Fibroblast of lung (primary cell): ENCODE results near the gene NFATC3. TPM values are rescaled to one million over a fixed set of nuclear protein-coding genes. Genes with fewer than 3 reads are reported as not detected.

Source experiments
- DNase-seq, 2 donors: peaks; one replicate each; pipeline versions ENCODE4 v3.0.0 to v3.0.0-alpha.2; 2010; ENCODE audit warnings: low read depth in 2 of 2
- H2AFZ ChIP-seq: 2 replicates; pipeline ENCODE4 v1.5.1; 2012; ENCODE audit warnings: low read length, control low read depth, inconsistent platforms
- H3K27ac ChIP-seq: 2 replicates; pipeline ENCODE4 v1.5.1; 2011; ENCODE audit warnings: low read length, control low read depth; ENCODE audit not compliant: insufficient read depth
- H3K27me3 ChIP-seq: 2 replicates; pipeline ENCODE4 v1.5.1; 2011; ENCODE audit warnings: mild to moderate bottlenecking, low read length; ENCODE audit not compliant: control insufficient read depth, insufficient read depth
- H3K36me3 ChIP-seq: 2 replicates; pipeline ENCODE4 v1.5.1; 2011; ENCODE audit warnings: low read length; ENCODE audit not compliant: control insufficient read depth, insufficient read depth
- H3K4me1 ChIP-seq: 2 replicates; pipeline ENCODE4 v1.5.1; 2011; ENCODE audit warnings: low read length; ENCODE audit not compliant: control insufficient read depth, insufficient read depth; ENCODE audit errors: extremely low read depth
- H3K4me2 ChIP-seq: 2 replicates; pipeline ENCODE4 v1.5.1; 2011; ENCODE audit warnings: low read length, control low read depth; ENCODE audit not compliant: insufficient read depth; ENCODE audit errors: extremely low read depth
- H3K4me3 ChIP-seq, 4 experiments: fragments of 200-600 bp in 1 of 4; sonication (generic) in 1 of 4; replicated peaks in 1 of 4; 2 replicates each; pipeline ENCODE4 v1.5.1; 2011 to 2016; ENCODE audit warnings: low read length in 4 of 4, low read depth in 3 of 4, mild to moderate bottlenecking in 3 of 4, control low read depth in 2 of 4, inconsistent platforms in 1 of 4, mixed read lengths in 1 of 4; ENCODE audit not compliant: insufficient read depth in 1 of 4; ENCODE audit errors: control extremely low read depth in 1 of 4
- H3K79me2 ChIP-seq: 2 replicates; pipeline ENCODE4 v1.5.1; 2012; ENCODE audit warnings: mild to moderate bottlenecking, low read length, inconsistent platforms; ENCODE audit not compliant: control insufficient read depth, insufficient read depth
- H3K9ac ChIP-seq: 2 replicates; pipeline ENCODE4 v1.5.1; 2011; ENCODE audit warnings: mild to moderate bottlenecking, low read length, control low read depth; ENCODE audit not compliant: insufficient read depth
- H3K9me3 ChIP-seq: 2 replicates; pipeline ENCODE4 v1.5.1; 2012; ENCODE audit warnings: low read depth, low read length; ENCODE audit not compliant: control insufficient read depth, insufficient read depth
- H4K20me1 ChIP-seq: 2 replicates; pipeline ENCODE4 v1.5.1; 2011; ENCODE audit warnings: low read length; ENCODE audit not compliant: control insufficient read depth, insufficient read depth; ENCODE audit errors: extremely low read depth
- EZH2 ChIP-seq: IDR thresholded peaks from 2 replicates; pipeline ENCODE4 v1.5.1; 2012; ENCODE audit warnings: low read length, control low read depth, mild to moderate bottlenecking; ENCODE audit errors: missing control alignments
- polyA plus RNA-seq, 2 donors: library from polyadenylated mRNA; depleted of rRNA in 1 of 2; stranded (reverse) in 1 of 2; unstranded in 1 of 2; fragments of >200 nt; gene quantifications; 2 replicates each; pipeline ENCODE4 v1.2.1, GENCODE V29; 2011 to 2012; ENCODE audit warnings: missing spikeins in 1 of 2
- total RNA-seq: library from RNA; depleted of rRNA; stranded (reverse); fragments of >200 nt; gene quantifications from 2 replicates; pipeline ENCODE4 v1.2.1, GENCODE V29; 2014
- TF ChIP-seq, protein P1 (sequence below), 2 donors: IDR thresholded peaks in 1 of 2; conservative IDR thresholded peaks in 1 of 2; 1 replicate in 1 of 2; 2 replicates in 1 of 2; pipeline ENCODE4 v1.5.1; 2011 to 2012; ENCODE audit warnings: low read length in 2 of 2, control low read depth in 1 of 2, inconsistent platforms in 1 of 2, low read depth in 1 of 2, mild to moderate bottlenecking in 1 of 2

Gene NFATC3
- total and polyA plus RNA-seq, 2 donors (not counting 1 experiment from before 2014, with no cell fraction given): 9.6 to 10.6 TPM

DNA sequence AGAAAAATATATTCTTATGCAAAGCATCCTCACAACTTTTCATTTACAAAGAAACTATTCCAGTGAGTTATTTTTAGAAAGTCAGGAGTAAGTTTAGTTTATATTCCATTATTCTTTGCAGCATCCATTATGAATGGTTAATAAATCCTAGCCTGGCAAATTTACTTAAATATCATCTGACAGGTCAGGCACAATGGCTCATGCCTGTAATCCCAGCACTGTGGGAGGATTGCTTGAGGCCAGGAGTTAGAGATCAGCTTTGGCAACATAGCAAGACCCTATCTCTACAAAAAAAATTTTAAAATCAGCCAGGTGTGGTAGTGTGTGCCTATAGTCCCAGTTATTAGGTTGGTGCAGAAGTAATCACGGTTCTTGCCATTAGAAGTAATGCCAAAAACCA lies 137.9 kb downstream of the NFATC3 start:
- Histone ChIP-seq H3K27ac (no peak overlapping the region), H3K79me2 (no peaks in the 10 kb centered on the region), H4K20me1 (no peaks in the 10 kb centered on the region), H3K4me2 (no peak overlapping the region), H2AFZ (no peak overlapping the region), H3K4me1 (peaks cover 3% of the 10 kb centered on the region), H3K36me3 (no peaks in the 10 kb centered on the region), H3K9me3 (no peaks in the 10 kb centered on the region), H3K27me3 (no peaks in the 10 kb centered on the region), H3K4me3 (no peak overlapping the region), H3K9ac (no peak overlapping the region)
- DNase-seq: no peak
- TF ChIP-seq EZH2: no peak
- TF ChIP-seq, protein P1, sequence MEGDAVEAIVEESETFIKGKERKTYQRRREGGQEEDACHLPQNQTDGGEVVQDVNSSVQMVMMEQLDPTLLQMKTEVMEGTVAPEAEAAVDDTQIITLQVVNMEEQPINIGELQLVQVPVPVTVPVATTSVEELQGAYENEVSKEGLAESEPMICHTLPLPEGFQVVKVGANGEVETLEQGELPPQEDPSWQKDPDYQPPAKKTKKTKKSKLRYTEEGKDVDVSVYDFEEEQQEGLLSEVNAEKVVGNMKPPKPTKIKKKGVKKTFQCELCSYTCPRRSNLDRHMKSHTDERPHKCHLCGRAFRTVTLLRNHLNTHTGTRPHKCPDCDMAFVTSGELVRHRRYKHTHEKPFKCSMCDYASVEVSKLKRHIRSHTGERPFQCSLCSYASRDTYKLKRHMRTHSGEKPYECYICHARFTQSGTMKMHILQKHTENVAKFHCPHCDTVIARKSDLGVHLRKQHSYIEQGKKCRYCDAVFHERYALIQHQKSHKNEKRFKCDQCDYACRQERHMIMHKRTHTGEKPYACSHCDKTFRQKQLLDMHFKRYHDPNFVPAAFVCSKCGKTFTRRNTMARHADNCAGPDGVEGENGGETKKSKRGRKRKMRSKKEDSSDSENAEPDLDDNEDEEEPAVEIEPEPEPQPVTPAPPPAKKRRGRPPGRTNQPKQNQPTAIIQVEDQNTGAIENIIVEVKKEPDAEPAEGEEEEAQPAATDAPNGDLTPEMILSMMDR (conservative IDR thresholded peaks at IDR 0.05 in 1 of 2, IDR thresholded peaks at IDR 0.05 in 1 of 2; ENCODE audit: low read depth in 1 of 2, low read length in 2 of 2): no peak

DNA sequence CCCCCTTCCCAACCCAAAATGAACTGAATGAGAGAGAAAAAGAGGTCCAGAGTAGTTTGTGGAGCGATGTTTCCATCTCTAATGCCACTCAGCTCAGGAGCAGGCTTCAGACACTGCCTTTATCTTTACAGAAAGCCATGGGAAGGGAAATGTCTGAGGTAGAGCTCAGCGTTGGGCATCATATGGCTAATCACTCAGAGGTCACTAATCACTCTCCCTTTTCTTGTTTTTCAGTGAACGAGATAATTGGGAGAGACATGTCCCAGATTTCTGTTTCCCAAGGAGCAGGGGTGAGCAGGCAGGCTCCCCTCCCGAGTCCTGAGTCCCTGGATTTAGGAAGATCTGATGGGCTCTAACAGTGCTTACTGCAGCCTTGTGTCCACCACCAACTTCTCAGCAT lies 140.9 kb downstream of the NFATC3 start:
- Histone ChIP-seq H3K27me3 (no peaks in the 10 kb centered on the region), H3K4me3 (no peak overlapping the region), H3K4me1 (peaks cover 3% of the 10 kb centered on the region), H3K79me2 (no peaks in the 10 kb centered on the region), H2AFZ (no peak overlapping the region), H3K36me3 (peaks cover 2% of the 10 kb centered on the region), H4K20me1 (no peaks in the 10 kb centered on the region), H3K9me3 (no peaks in the 10 kb centered on the region), H3K27ac (no peak overlapping the region), H3K4me2 (no peak overlapping the region), H3K9ac (no peak overlapping the region)
- no peak for DNase-seq
- TF ChIP-seq, protein P1 (conservative IDR thresholded peaks at IDR 0.05 in 1 of 2, IDR thresholded peaks at IDR 0.05 in 1 of 2; ENCODE audit: low read depth in 1 of 2, low read length in 2 of 2): no peak
- TF ChIP-seq EZH2: no peak

DNA sequence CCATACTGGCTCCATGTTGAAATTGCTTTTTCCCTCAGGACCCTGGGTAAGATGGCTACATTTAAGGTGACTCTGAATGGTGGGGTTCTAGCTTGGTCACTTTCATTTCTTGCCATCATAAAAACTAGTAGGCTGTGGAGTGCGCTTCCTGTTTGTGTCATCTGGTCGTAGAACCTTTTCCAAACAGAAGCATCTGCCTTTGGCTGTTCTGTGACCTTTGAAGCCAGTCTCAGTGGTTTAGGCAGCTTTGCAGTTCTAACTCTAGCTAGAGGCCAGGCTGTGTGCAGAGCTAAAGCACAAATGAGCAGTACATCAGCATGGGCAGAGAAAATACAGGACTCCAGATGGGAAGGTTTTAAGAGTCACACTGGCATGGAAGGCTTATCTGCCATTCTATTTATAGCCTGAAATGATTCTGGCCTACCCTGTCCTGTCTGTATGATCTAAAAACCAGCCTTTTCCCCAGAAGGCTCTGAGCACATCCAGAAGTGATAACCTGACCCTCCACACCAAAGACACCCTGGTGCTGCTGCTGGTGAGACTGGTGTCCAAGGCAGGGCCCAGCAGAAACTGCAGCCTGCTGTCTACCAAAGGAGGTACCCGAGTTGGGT lies 142.1 kb downstream of the NFATC3 start:
- Histone ChIP-seq H3K27ac (no peak overlapping the region), H4K20me1 (no peaks in the 10 kb centered on the region), H3K4me2 (no peak overlapping the region), H3K79me2 (no peaks in the 10 kb centered on the region), H3K36me3 (peaks cover 2% of the 10 kb centered on the region), H3K4me3 (no peak overlapping the region), H2AFZ (no peak overlapping the region), H3K27me3 (no peaks in the 10 kb centered on the region), H3K4me1 (peaks cover 3% of the 10 kb centered on the region), H3K9ac (no peak overlapping the region), H3K9me3 (no peaks in the 10 kb centered on the region)
- TF ChIP-seq, protein P1 (conservative IDR thresholded peaks at IDR 0.05 in 1 of 2, IDR thresholded peaks at IDR 0.05 in 1 of 2; ENCODE audit: low read depth in 1 of 2, low read length in 2 of 2): no peak
- TF ChIP-seq EZH2: no peak
- DNase-seq: no peak
